Activated CD8-positive, alpha-beta T cell treated with anti-CD3 and anti-CD28 coated beads for 36 hours (primary cell): Measurements from ENCODE around the gene ATP2A1. TPM values are rescaled to one million over a fixed set of nuclear protein-coding genes. Genes with fewer than 3 reads are reported as not detected.

Experiments used
- ATAC-seq: fragments of 200-7000 bp; cut with Tn5 transposase; one replicate; pipeline ENCODE4 v1.10.0; 2021; ENCODE audit warnings: mild to moderate bottlenecking, moderate library complexity
- CTCF ChIA-PET: fragments of 350-600 bp; sonication (Branson Sonifier 250); formaldehyde crosslinking; loops from one replicate; lab custom pipeline; 2021; ENCODE audit warnings: antibody characterized with exemption; lab: Charles Lee
- POLR2A ChIA-PET: fragments of 350-600 bp; sonication (Branson Sonifier 250); formaldehyde crosslinking; loops from one replicate; lab custom pipeline; 2021; ENCODE audit warnings: antibody characterized with exemption; lab: Charles Lee
- DNase-seq: peaks from one replicate; pipeline ENCODE4 v3.0.0-alpha.2; 2020
- H3K27ac Mint-ChIP-seq: one replicate; pipeline ENCODE4 v1.8.0; 2021; ENCODE audit warnings: mild to moderate bottlenecking, mixed read lengths
- H3K27me3 Mint-ChIP-seq: one replicate; pipeline ENCODE4 v1.8.0; 2021; ENCODE audit warnings: mixed read lengths
- H3K36me3 Mint-ChIP-seq: one replicate; pipeline ENCODE4 v1.8.0; 2021; ENCODE audit warnings: low read depth, mixed read lengths
- H3K4me1 Mint-ChIP-seq: one replicate; pipeline ENCODE4 v1.8.0; 2021; ENCODE audit warnings: low read depth, mixed read lengths
- H3K4me3 Mint-ChIP-seq: one replicate; pipeline ENCODE4 v1.8.0; 2021; ENCODE audit warnings: mild to moderate bottlenecking, moderate library complexity, mixed read lengths
- H3K9me3 Mint-ChIP-seq: one replicate; pipeline ENCODE4 v1.8.0; 2021; ENCODE audit warnings: mixed read lengths
- intact Hi-C: fragments of 100-400 bp; cut with micrococcal nuclease; formaldehyde crosslinking; loops from one replicate; pipeline ENCODE4 v1.10.0; 2022
- total RNA-seq, 2 experiments: library from RNA; stranded (reverse); gene quantifications; one replicate each; pipeline ENCODE4 v1.2.3, GENCODE V29; 2021
- TF ChIP-seq, protein P1 (sequence below): fragments of 200-600 bp; IDR thresholded peaks from one replicate; pipeline ENCODE4 v1.8.0; 2022; ENCODE audit warnings: antibody characterized with exemption, mild to moderate bottlenecking

ATP2A1 gene
- total RNA-seq, 2 experiments from 2014 or later, result 2.1 to 2.5 TPM

DNA sequence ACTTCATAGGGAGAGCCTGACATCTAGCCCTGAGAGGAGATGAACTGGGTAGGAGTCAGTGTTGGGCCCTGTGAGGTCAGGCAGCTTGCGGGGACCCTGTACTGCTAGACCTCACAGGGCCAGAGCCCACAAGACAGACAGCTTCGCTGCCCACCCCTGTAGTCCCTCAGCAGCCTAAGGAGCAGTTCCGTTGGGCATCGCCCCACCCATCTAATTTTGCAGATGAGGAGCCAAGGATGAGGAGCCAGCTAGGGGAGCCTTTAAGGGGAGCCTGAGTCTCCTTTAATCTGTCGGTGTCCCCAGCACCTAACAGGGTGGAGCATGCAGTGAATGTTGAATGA lies 31.4 kb upstream of the ATP2A1 start:
- peak overlapping the region; percentile 99 for H3K4me3 Mint-ChIP-seq
- no peaks in the 10 kb centered on the region for H3K27me3 Mint-ChIP-seq
- peaks cover 20% of the 10 kb centered on the region for H3K4me1 Mint-ChIP-seq
- peak overlapping the region; percentile 98 for H3K27ac Mint-ChIP-seq
- POLR2A ChIA-PET, result interaction anchor here (0.8 to 14.3 kb wide), 10 partner anchors 10 to 103 kb away, joined by 3 to 485 read pairs (median 4); partner anchors contain the start of genes ATXN2L, RABEP2 and SH2B1
- ATAC-seq (peak; percentile 13), DNase-seq (peak; percentile 37)
- CTCF ChIA-PET, result interaction anchor here (0.7 to 5.5 kb wide), 14 partner anchors 9 to 138 kb away, joined by 3 to 36 read pairs (median 4); partner anchors contain the start of genes LAT, NFATC2IP and SH2B1
- H3K9me3 Mint-ChIP-seq, result no peaks in the 10 kb centered on the region
- TF ChIP-seq, protein P1, sequence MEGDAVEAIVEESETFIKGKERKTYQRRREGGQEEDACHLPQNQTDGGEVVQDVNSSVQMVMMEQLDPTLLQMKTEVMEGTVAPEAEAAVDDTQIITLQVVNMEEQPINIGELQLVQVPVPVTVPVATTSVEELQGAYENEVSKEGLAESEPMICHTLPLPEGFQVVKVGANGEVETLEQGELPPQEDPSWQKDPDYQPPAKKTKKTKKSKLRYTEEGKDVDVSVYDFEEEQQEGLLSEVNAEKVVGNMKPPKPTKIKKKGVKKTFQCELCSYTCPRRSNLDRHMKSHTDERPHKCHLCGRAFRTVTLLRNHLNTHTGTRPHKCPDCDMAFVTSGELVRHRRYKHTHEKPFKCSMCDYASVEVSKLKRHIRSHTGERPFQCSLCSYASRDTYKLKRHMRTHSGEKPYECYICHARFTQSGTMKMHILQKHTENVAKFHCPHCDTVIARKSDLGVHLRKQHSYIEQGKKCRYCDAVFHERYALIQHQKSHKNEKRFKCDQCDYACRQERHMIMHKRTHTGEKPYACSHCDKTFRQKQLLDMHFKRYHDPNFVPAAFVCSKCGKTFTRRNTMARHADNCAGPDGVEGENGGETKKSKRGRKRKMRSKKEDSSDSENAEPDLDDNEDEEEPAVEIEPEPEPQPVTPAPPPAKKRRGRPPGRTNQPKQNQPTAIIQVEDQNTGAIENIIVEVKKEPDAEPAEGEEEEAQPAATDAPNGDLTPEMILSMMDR, result no peak
- intact Hi-C loops, result loop anchor here (1.0 to 5.0 kb wide), 2 partner anchors 23 to 80 kb away; partner anchors contain the start of gene RABEP2
- H3K36me3 Mint-ChIP-seq, result peaks cover 40% of the 10 kb centered on the region

DNA sequence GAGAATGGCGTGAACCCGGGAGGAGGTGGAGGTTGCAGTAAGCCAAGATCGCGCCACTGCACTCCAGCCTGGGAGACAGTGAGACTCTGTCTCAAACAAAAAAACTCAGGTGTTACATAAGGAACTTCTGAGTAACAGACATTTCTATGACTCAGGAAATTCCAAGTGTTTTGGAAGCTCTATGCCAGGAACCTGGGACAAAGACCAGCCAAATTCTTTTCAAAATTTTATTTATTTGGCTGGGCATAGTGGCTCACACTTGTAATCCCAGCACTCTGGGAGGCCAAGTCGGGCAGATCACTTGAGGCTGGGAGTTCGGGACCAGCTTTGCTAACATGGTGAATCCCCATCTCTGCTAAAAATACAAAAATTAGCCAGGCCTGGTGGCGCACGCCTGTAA lies 19.9 kb upstream of the ATP2A1 start:
- POLR2A ChIA-PET, result interaction anchor here (1.4 to 2.5 kb wide), 4 partner anchors 12 to 35 kb away, joined by 5 to 13 read pairs (median 5); partner anchors contain the start of gene TUFM

GRCh38 chr16:28859326-28859725 lies 19.0 kb upstream of the ATP2A1 start:
- no peak for DNase-seq
- H3K36me3 Mint-ChIP-seq, result peaks cover 9% of the 10 kb centered on the region
- intact Hi-C loops, result no loop called here
- H3K4me3 Mint-ChIP-seq, result no peak overlapping the region
- ChIA-PET POLR2A (interaction anchor here (1.5 to 2.5 kb wide), 2 partner anchors 13 to 21 kb away, joined by 5 to 13 read pairs; partner anchors contain the start of gene TUFM), CTCF (interaction anchor here (1.2 kb wide), 1 partner anchor 12 kb away, joined by 5 read pairs; no protein-coding TSS in a partner anchor)
- ATAC-seq, result no peak
- no peaks in the 10 kb centered on the region for H3K27me3 Mint-ChIP-seq
- H3K9me3 Mint-ChIP-seq, result no peaks in the 10 kb centered on the region
- H3K27ac Mint-ChIP-seq, result peak overlapping the region; percentile 5
- TF ChIP-seq, protein P1, result no peak
- H3K4me1 Mint-ChIP-seq, result peaks cover 9% of the 10 kb centered on the region

More for the DNA sequence above, 19.9 kb upstream of the ATP2A1 start:
- intact Hi-C loops, result no loop called here
- Mint-ChIP-seq H3K27me3 (no peaks in the 10 kb centered on the region), H3K4me1 (peaks cover 8% of the 10 kb centered on the region), H3K36me3 (peaks cover 9% of the 10 kb centered on the region), H3K27ac (no peak overlapping the region), H3K9me3 (no peaks in the 10 kb centered on the region), H3K4me3 (no peak overlapping the region)
- no peak for ATAC-seq
- no peak for DNase-seq
- TF ChIP-seq, protein P1, result no peak
- CTCF ChIA-PET, result no interaction called here

DNA sequence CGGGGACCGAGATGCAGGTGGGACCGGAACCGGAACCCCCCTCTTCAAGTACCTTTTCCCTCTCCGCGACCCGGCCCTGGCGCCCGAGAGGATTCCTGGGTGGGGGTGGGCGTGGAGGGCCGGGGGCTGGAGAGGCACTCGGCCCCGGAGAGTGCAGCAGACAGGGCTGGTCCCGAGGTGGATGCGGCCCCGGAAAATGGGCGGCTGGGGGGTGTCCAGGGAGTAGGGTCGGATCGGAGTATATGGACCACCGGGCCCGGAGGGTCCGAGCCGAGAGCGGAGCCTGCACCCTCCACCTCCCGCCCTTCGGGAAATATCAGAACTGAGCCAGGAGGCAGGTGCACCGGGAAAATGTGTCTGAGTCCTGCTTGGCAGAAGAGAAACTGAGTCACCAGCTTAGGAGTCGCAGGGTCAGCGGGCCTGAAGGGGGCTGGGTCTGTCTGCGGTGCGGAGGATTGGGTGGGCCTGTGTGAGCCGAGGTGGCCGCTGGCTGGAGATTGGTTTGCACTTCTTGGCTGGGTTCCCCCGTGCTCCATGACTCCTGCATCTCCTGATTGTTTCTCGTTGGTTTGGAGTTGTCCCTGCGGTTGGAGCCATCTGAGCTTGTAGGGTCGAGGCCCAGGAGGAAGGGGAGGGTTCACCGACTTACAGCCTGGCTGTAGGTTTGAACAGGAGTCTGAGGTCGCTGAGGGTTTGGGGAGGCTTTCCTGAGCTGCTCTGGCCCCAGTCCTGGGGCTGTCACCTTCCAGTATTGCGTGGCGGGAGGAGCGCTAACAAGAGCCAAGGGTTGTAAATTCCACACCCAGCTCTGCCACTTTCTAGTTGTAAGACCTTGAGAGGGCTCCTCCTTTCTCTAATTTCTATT lies 14.1 kb upstream of the ATP2A1 start:
- H3K27ac Mint-ChIP-seq, result peak overlapping the region; percentile 99
- ChIA-PET CTCF (interaction anchor here (0.8 to 5.3 kb wide), 6 partner anchors 9 to 81 kb away, joined by 3 to 39 read pairs (median 6); partner anchors contain the start of gene TUFM), POLR2A (interaction anchor here (0.7 to 7.4 kb wide), 14 partner anchors 8 to 152 kb away, joined by 3 to 86 read pairs (median 6); partner anchors contain the start of genes ATP2A1, ATXN2L, NFATC2IP and TUFM)
- no peaks in the 10 kb centered on the region for H3K27me3 Mint-ChIP-seq
- H3K9me3 Mint-ChIP-seq, result no peaks in the 10 kb centered on the region
- no peak for DNase-seq
- TF ChIP-seq, protein P1, result no peak
- peaks cover 24% of the 10 kb centered on the region for H3K4me1 Mint-ChIP-seq
- peak overlapping the region; percentile 98 for H3K4me3 Mint-ChIP-seq
- intact Hi-C loops, result no loop called here
- no peak for ATAC-seq
- H3K36me3 Mint-ChIP-seq, result peaks cover 8% of the 10 kb centered on the region
